ENCODE data around the gene RASL10A.

RASL10A gene

GRCh38 chr22:29267858-29268510 is 47.5 kb downstream of the RASL10A start, which contains the start of the genes EWSR1 and RHBDD3:
Gene EWSR1, plus strand, starts transcription at chr22:29268268. Its CDS starts 69 bp downstream, at chr22:29268337.
Gene RHBDD3, minus strand, starts transcription at chr22:29267981. Its CDS starts 2,355 bp downstream, at chr22:29265626.
- peak; percentile 93 for DNase-seq

GRCh38 chr22:29267462-29267857 is 48.0 kb downstream of the RASL10A start:
- DNase-seq, result no peak

- no peak for DNase-seq
These were observed 48.7 kb downstream of the RASL10A start for GRCh38 chr22:29266564-29267461.

GRCh38 chr22:29265929-29266328 is 49.6 kb downstream of the RASL10A start:
- DNase-seq, result no peak

GRCh38 chr22:29265305-29265704 is 50.2 kb downstream of the RASL10A start:
- no peak for DNase-seq

GRCh38 chr22:29263791-29264276 is 51.7 kb downstream of the RASL10A start:
- no peak for DNase-seq

Measured in effector CD8-positive, alpha-beta T cell (primary cell).